H9 (cell line): Measurements from ENCODE around the gene MITF. TPM values are rescaled to one million over a fixed set of nuclear protein-coding genes. Genes with fewer than 3 reads are reported as not detected.

Experiments used
- DNase-seq: peaks from one replicate; pipeline ENCODE4 v3.0.0-alpha.2; 2017
- H2AFZ ChIP-seq: one replicate; pipeline ENCODE4 v1.6.1; 2013; ENCODE audit warnings: mild to moderate bottlenecking, low read length, control low read depth, moderate library complexity
- H2AK5ac ChIP-seq: 2 replicates; pipeline ENCODE4 v1.6.1; 2013; ENCODE audit warnings: low read length, control low read depth, mixed read lengths; ENCODE audit not compliant: insufficient read length
- H2BK120ac ChIP-seq: one replicate; pipeline ENCODE4 v1.6.1; 2013; ENCODE audit warnings: low read depth, mild to moderate bottlenecking, low read length, control low read depth, inconsistent platforms; ENCODE audit not compliant: poor library complexity, severe bottlenecking
- H2BK12ac ChIP-seq: 2 replicates; pipeline ENCODE4 v1.6.1; 2013; ENCODE audit warnings: low read length, control low read depth, mixed read lengths, low read depth; ENCODE audit not compliant: insufficient read length
- H2BK15ac ChIP-seq: 2 replicates; pipeline ENCODE4 v1.6.1; 2013; ENCODE audit warnings: low read depth, low read length, control low read depth
- H2BK20ac ChIP-seq: one replicate; pipeline ENCODE4 v1.6.1; 2013; ENCODE audit warnings: low read depth, mild to moderate bottlenecking, low read length, control low read depth, inconsistent platforms; ENCODE audit not compliant: poor library complexity, severe bottlenecking
- H2BK5ac ChIP-seq: 2 replicates; pipeline ENCODE4 v1.6.1; 2013; ENCODE audit warnings: low read length, control low read depth, mixed read lengths; ENCODE audit not compliant: insufficient read length
- H3K14ac ChIP-seq: 2 replicates; pipeline ENCODE4 v1.6.1; 2013; ENCODE audit warnings: low read length, control low read depth; ENCODE audit not compliant: insufficient read depth
- H3K18ac ChIP-seq: 2 replicates; pipeline ENCODE4 v1.6.1; 2013; ENCODE audit warnings: low read depth, mild to moderate bottlenecking, mixed read lengths, low read length, control low read depth; ENCODE audit not compliant: insufficient read length
- H3K23ac ChIP-seq: 2 replicates; pipeline ENCODE4 v1.6.1; 2013; ENCODE audit warnings: low read length, control low read depth, mixed read lengths, low read depth; ENCODE audit not compliant: insufficient read length
- H3K23me2 ChIP-seq: 2 replicates; pipeline ENCODE4 v1.6.1; 2013; ENCODE audit warnings: low read depth, mild to moderate bottlenecking, mixed read lengths, low read length, control low read depth; ENCODE audit not compliant: insufficient read length, poor library complexity, severe bottlenecking
- H3K27ac ChIP-seq: 2 replicates; pipeline ENCODE4 v1.5.1; 2013; ENCODE audit warnings: low read length, control low read depth, mixed read lengths, low read depth; ENCODE audit not compliant: insufficient read length
- H3K27me3 ChIP-seq: 2 replicates; pipeline ENCODE4 v1.6.1; 2013; ENCODE audit warnings: low read length, control low read depth, inconsistent platforms; ENCODE audit not compliant: insufficient read depth
- H3K4ac ChIP-seq: 2 replicates; pipeline ENCODE4 v1.6.1; 2013; ENCODE audit warnings: low read depth, mild to moderate bottlenecking, control low read depth, inconsistent platforms, low read length, moderate library complexity
- H3K4me1 ChIP-seq: 2 replicates; pipeline ENCODE4 v1.6.1; 2013; ENCODE audit warnings: low read length, control low read depth, inconsistent platforms; ENCODE audit not compliant: insufficient read depth
- H3K4me2 ChIP-seq: 2 replicates; pipeline ENCODE4 v1.6.1; 2013; ENCODE audit warnings: low read length, control low read depth, mixed read lengths; ENCODE audit not compliant: insufficient read length, insufficient read depth
- H3K56ac ChIP-seq: 2 replicates; pipeline ENCODE4 v1.6.1; 2013; ENCODE audit warnings: low read depth, mild to moderate bottlenecking, mixed read lengths, low read length, control low read depth; ENCODE audit not compliant: insufficient read length
- H3K79me1 ChIP-seq: 2 replicates; pipeline ENCODE4 v1.6.1; 2013; ENCODE audit warnings: low read depth, mild to moderate bottlenecking, moderate library complexity, low read length, control low read depth, inconsistent platforms; ENCODE audit not compliant: insufficient read depth, poor library complexity, severe bottlenecking
- H3K79me2 ChIP-seq: 2 replicates; pipeline ENCODE4 v1.6.1; 2013; ENCODE audit warnings: low read length, control low read depth, inconsistent platforms; ENCODE audit not compliant: insufficient read depth
- H3K9ac ChIP-seq: 2 replicates; pipeline ENCODE4 v1.6.1; 2013; ENCODE audit warnings: low read length, control low read depth, mixed read lengths; ENCODE audit not compliant: insufficient read length; ENCODE audit errors: extremely low read depth
- H3K9me3 ChIP-seq: one replicate; pipeline ENCODE4 v1.6.1; 2013; ENCODE audit warnings: low read depth, low read length, inconsistent platforms; ENCODE audit not compliant: control insufficient read depth
- H3T11ph ChIP-seq: one replicate; pipeline ENCODE4 v1.6.1; 2013; ENCODE audit warnings: mild to moderate bottlenecking, low read length, control low read depth, inconsistent platforms
- H4K20me1 ChIP-seq: one replicate; pipeline ENCODE4 v1.6.1; 2013; ENCODE audit not compliant: control insufficient read depth, insufficient read length, insufficient read depth
- H4K5ac ChIP-seq: 2 replicates; pipeline ENCODE4 v1.6.1; 2013; ENCODE audit warnings: low read depth, mild to moderate bottlenecking, mixed read lengths, low read length, control low read depth; ENCODE audit not compliant: insufficient read length
- H4K8ac ChIP-seq: replicated peaks from 2 replicates; pipeline ENCODE4 v1.6.1; 2013; ENCODE audit warnings: low read length, control low read depth, mixed read lengths, low read depth; ENCODE audit not compliant: insufficient read length
- H4K91ac ChIP-seq: 2 replicates; pipeline ENCODE4 v1.6.1; 2013; ENCODE audit warnings: low read depth, mild to moderate bottlenecking, moderate library complexity, mixed read lengths, low read length, control low read depth; ENCODE audit not compliant: insufficient read length
- H3K27ac Mint-ChIP-seq, 3 experiments: 2 replicates in 2 of 3; 3 replicates in 1 of 3; pipeline ENCODE4 v1.8.0; 2020 to 2021; ENCODE audit warnings: mixed read lengths in 3 of 3, mild to moderate bottlenecking in 1 of 3, moderate library complexity in 1 of 3
- H3K27me3 Mint-ChIP-seq: 2 replicates; pipeline ENCODE4 v1.8.0; 2021; ENCODE audit warnings: low read depth, mild to moderate bottlenecking, moderate library complexity, mixed read lengths
- H3K36me3 Mint-ChIP-seq, 3 experiments: 2 replicates in 2 of 3; 3 replicates in 1 of 3; pipeline ENCODE4 v1.8.0; 2020 to 2021; ENCODE audit warnings: low read depth in 3 of 3, mixed read lengths in 3 of 3; ENCODE audit not compliant: insufficient read depth in 1 of 3
- H3K4me1 Mint-ChIP-seq, 2 experiments: 2 replicates each; pipeline ENCODE4 v1.8.0; 2020; ENCODE audit warnings: mixed read lengths in 2 of 2
- H3K4me3 Mint-ChIP-seq, 2 experiments: 2 replicates in 1 of 2; 3 replicates in 1 of 2; pipeline ENCODE4 v1.8.0; 2020 to 2021; ENCODE audit warnings: mild to moderate bottlenecking in 2 of 2, mixed read lengths in 2 of 2, moderate library complexity in 1 of 2
- H3K9me3 Mint-ChIP-seq, 2 experiments: 2 replicates in 1 of 2; 3 replicates in 1 of 2; pipeline ENCODE4 v1.8.0; 2020; ENCODE audit warnings: mild to moderate bottlenecking in 2 of 2, mixed read lengths in 2 of 2, moderate library complexity in 1 of 2
- total RNA-seq: library from RNA; stranded (reverse); gene quantifications from 2 replicates; pipeline ENCODE4 v1.2.1, GENCODE V29; 2021
- TF ChIP-seq, protein P1 (sequence below): fragments of 200-600 bp; sonication (generic); conservative IDR thresholded peaks from 3 replicates; pipeline ENCODE4 v1.8.0; 2021; ENCODE audit warnings: antibody characterized with exemption, mild to moderate bottlenecking

Gene MITF
- total RNA-seq, 1 experiment from 2014 or later = 0.81 TPM

- H3K79me1 ChIP-seq = no peaks in the 10 kb centered on the region
- no peak overlapping the region for H3K18ac ChIP-seq
- no peak overlapping the region for H2AK5ac ChIP-seq
- H2BK15ac ChIP-seq = no peak overlapping the region
- no peak overlapping the region for H3K27ac ChIP-seq
- no peak overlapping the region for H2BK20ac ChIP-seq
- no peaks in the 10 kb centered on the region for H3K9me3 ChIP-seq
- no peak overlapping the region for H3K4me2 ChIP-seq
- no peaks in the 10 kb centered on the region for H3K23me2 ChIP-seq
- H3K23ac ChIP-seq = no peak overlapping the region
- no peaks in the 10 kb centered on the region for H3K27me3 ChIP-seq
- H3K4me1 ChIP-seq = no peaks in the 10 kb centered on the region
- H3K79me2 ChIP-seq = no peaks in the 10 kb centered on the region
- Mint-ChIP-seq H3K27ac (no peak overlapping the region), H3K9me3 (peaks cover 5 to 15% of the 10 kb centered on the region in 2 experiments; a peak in 4 of 5 replicates), H3K27me3 (no peaks in the 10 kb centered on the region; the same call in 1 of the 2 replicates), H3K4me1 (no peaks in the 10 kb centered on the region), H3K36me3 (peaks cover 0 to 6% (median 0%) of the 10 kb centered on the region in 3 experiments; a peak in 2 of 7 replicates), H3K4me3 (no peak overlapping the region)
- no peak overlapping the region for H2BK12ac ChIP-seq
- H2BK5ac ChIP-seq = no peak overlapping the region
- H4K8ac ChIP-seq = no peak overlapping the region
- DNase-seq = no peak
- H2BK120ac ChIP-seq = no peak overlapping the region
- H3K14ac ChIP-seq = no peak overlapping the region
- no peaks in the 10 kb centered on the region for H4K20me1 ChIP-seq
- no peak overlapping the region for H4K91ac ChIP-seq
- H3T11ph ChIP-seq = no peak overlapping the region
- H3K4ac ChIP-seq = no peak overlapping the region
- no peak overlapping the region for H3K56ac ChIP-seq
- no peak overlapping the region for H4K5ac ChIP-seq
- H3K9ac ChIP-seq = no peak overlapping the region
- no peak overlapping the region for H2AFZ ChIP-seq
- TF ChIP-seq, protein P1, sequence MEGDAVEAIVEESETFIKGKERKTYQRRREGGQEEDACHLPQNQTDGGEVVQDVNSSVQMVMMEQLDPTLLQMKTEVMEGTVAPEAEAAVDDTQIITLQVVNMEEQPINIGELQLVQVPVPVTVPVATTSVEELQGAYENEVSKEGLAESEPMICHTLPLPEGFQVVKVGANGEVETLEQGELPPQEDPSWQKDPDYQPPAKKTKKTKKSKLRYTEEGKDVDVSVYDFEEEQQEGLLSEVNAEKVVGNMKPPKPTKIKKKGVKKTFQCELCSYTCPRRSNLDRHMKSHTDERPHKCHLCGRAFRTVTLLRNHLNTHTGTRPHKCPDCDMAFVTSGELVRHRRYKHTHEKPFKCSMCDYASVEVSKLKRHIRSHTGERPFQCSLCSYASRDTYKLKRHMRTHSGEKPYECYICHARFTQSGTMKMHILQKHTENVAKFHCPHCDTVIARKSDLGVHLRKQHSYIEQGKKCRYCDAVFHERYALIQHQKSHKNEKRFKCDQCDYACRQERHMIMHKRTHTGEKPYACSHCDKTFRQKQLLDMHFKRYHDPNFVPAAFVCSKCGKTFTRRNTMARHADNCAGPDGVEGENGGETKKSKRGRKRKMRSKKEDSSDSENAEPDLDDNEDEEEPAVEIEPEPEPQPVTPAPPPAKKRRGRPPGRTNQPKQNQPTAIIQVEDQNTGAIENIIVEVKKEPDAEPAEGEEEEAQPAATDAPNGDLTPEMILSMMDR = no peak
These were observed 14.0 kb downstream of the MITF start for GRCh38 chr3:69753179-69753775.
